ENCODE data around the gene AURKAIP1. TPM values are rescaled to one million over a fixed set of nuclear protein-coding genes. Genes with fewer than 3 reads are reported as not detected.

The AURKAIP1 gene
- total and polyA plus RNA-seq, 2 of the 13 experiments (the other 11 are each of a cell fraction or from before 2014, with no cell fraction given): 69.5 to 175 TPM

DNA sequence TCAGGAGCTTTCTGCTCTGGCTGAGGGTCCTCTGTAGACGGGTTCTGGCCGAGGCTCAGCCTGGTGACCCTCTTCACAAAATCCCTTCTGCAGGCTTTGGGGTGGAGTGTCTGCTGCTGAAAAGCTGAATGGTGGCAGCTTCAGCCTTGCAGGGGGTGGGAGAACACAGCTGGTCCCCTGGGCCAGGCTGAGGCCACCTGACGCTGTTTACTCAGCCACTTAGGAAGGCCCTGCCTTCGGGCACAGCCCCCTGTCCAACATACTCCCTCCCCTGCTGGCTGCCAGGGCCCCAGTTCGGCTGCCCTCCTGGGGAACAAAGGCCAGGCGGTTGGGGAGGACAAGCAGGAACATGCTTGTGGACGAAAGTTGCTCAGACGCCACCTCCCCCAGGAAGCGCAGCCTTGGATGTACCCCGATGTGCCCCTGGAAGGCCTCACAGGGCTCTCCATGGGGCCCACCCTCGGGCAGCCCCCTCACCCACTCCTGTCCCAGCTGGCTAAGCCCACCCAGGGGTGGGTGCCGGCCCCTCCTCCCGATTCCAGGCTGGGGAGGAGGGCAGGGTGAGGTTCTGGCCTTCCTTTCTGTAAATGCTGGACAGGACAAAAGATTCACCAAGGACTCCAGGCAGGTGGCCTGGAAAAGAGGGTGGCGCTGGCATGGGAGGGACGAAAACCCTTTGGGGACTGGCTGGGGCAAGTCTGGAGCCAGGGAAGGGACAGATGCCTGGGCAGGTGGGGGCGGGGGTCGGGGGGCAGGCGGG lies 46.3 kb upstream of the AURKAIP1 start, which contains the start of gene ANKRD65 (continued):
- TF ChIP-seq, protein P1, sequence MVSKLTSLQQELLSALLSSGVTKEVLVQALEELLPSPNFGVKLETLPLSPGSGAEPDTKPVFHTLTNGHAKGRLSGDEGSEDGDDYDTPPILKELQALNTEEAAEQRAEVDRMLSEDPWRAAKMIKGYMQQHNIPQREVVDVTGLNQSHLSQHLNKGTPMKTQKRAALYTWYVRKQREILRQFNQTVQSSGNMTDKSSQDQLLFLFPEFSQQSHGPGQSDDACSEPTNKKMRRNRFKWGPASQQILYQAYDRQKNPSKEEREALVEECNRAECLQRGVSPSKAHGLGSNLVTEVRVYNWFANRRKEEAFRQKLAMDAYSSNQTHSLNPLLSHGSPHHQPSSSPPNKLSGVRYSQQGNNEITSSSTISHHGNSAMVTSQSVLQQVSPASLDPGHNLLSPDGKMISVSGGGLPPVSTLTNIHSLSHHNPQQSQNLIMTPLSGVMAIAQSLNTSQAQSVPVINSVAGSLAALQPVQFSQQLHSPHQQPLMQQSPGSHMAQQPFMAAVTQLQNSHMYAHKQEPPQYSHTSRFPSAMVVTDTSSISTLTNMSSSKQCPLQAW (CRISPR knock-in tag; IDR thresholded peaks at IDR 0.05): peak; percentile 59; the same call in 1 of the 2 replicates
- TF ChIP-seq MAZ (IDR thresholded peaks at IDR 0.05; ENCODE audit: borderline replicate concordance, low read depth, low read length): no peak
- TF ChIP-seq MAZ (CRISPR knock-in tag; IDR thresholded peaks at IDR 0.05; ENCODE audit: low read depth): no peak
- TF ChIP-seq PPARG (CRISPR knock-in tag; conservative IDR thresholded peaks at IDR 0.05): peak; percentile 64; the same call in 1 of the 2 replicates
- TF ChIP-seq, protein P2, sequence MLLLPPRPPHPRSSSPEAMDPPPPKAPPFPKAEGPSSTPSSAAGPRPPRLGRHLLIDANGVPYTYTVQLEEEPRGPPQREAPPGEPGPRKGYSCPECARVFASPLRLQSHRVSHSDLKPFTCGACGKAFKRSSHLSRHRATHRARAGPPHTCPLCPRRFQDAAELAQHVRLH (CRISPR knock-in tag; IDR thresholded peaks at IDR 0.05; ENCODE audit: borderline replicate concordance, low read depth): no peak
- TF ChIP-seq, protein P3, sequence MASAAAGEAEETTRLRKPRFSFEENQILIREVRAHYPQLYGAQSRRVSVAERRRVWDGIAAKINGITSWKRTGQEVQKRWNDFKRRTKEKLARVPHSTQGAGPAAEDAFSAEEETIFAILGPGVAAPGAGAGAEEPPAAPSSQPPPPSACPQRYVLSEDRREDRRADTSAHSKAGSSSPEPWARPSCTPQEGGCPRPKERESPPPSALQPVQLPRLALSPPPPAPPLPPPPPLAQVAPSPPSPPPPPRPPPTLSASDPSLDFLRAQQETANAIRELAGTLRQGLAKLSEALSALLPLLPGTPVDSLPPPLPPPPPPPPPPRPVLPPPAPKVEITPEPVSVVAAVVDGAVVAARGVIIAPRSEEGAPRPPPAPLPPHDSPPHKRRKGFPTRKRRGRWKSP (CRISPR knock-in tag; IDR thresholded peaks at IDR 0.05): peak; percentile 68; the same call in 1 of the 2 replicates
- TF ChIP-seq FOXP1 (IDR thresholded peaks at IDR 0.05): no peak
- no peak; the same call in 1 of the 2 replicates for TF ChIP-seq FOXP1 (CRISPR knock-in tag; IDR thresholded peaks at IDR 0.05)
- TF ChIP-seq ZNF598 (CRISPR knock-in tag; IDR thresholded peaks at IDR 0.05; ENCODE audit: borderline replicate concordance): 0 out of 2 replicates have a peak, but pooled peaks have one; percentile 9
- TF ChIP-seq, protein P4, sequence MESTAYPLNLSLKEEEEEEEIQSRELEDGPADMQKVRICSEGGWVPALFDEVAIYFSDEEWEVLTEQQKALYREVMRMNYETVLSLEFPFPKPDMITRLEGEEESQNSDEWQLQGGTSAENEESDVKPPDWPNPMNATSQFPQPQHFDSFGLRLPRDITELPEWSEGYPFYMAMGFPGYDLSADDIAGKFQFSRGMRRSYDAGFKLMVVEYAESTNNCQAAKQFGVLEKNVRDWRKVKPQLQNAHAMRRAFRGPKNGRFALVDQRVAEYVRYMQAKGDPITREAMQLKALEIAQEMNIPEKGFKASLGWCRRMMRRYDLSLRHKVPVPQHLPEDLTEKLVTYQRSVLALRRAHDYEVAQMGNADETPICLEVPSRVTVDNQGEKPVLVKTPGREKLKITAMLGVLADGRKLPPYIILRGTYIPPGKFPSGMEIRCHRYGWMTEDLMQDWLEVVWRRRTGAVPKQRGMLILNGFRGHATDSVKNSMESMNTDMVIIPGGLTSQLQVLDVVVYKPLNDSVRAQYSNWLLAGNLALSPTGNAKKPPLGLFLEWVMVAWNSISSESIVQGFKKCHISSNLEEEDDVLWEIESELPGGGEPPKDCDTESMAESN (CRISPR knock-in tag; conservative IDR thresholded peaks at IDR 0.05): peak; percentile 78; the same call in 1 of the 2 replicates
- peak; percentile 56 for TF ChIP-seq TEAD3 (CRISPR knock-in tag; optimal IDR thresholded peaks at IDR 0.05; ENCODE audit: borderline replicate concordance)
- TF ChIP-seq DPF2 (CRISPR knock-in tag; IDR thresholded peaks at IDR 0.05; ENCODE audit: borderline replicate concordance, low read depth): no peak
- no peak for TF ChIP-seq U2AF2 (IDR thresholded peaks at IDR 0.05; ENCODE audit: low read depth, low read length)
- peak; percentile 36; the same call in 1 of the 2 replicates for TF ChIP-seq ZNF451 (CRISPR knock-in tag; IDR thresholded peaks at IDR 0.05)
- TF ChIP-seq PHF21A (CRISPR knock-in tag; IDR thresholded peaks at IDR 0.05): peak; percentile 80
- TF ChIP-seq DNMT3B (CRISPR knock-in tag; conservative IDR thresholded peaks at IDR 0.05): no peak
- no peak for TF ChIP-seq RARG (CRISPR knock-in tag; IDR thresholded peaks at IDR 0.05; ENCODE audit: low read depth)
- TF ChIP-seq GABPB1 (CRISPR knock-in tag; IDR thresholded peaks at IDR 0.05): peak; percentile 50; the same call in 1 of the 2 replicates
- peak in 1 of 2 experiments; percentile 68; a peak in 2 of 4 replicates for TF ChIP-seq POLR2A (IDR thresholded peaks at IDR 0.05; ENCODE audit: insufficient read depth in 1 of 2, low read depth in 2 of 2, low read length in 2 of 2)
